CD14-positive monocyte (primary cell): ENCODE results near the gene SAMSN1. TPM values are rescaled to one million over a fixed set of nuclear protein-coding genes. Genes with fewer than 3 reads are reported as not detected.

Source experiments
- DNase-seq, 3 donors: peaks; one replicate each; pipeline ENCODE4 v3.0.0-alpha.2; 2011 to 2022
- H2AFZ ChIP-seq: 2 replicates; pipeline ENCODE4 v1.6.0; 2012; ENCODE audit warnings: mild to moderate bottlenecking, low read depth, low read length, inconsistent platforms; ENCODE audit not compliant: insufficient read depth, poor library complexity, severe bottlenecking
- H3K27ac ChIP-seq, 2 donors: 1 replicate in 1 of 2; 2 replicates in 1 of 2; pipeline ENCODE4 v1.5.1; 2012 to 2013; ENCODE audit warnings: low read length in 2 of 2, control low read depth in 1 of 2, inconsistent platforms in 1 of 2, low read depth in 1 of 2, mild to moderate bottlenecking in 1 of 2
- H3K27me3 ChIP-seq, 2 donors: one replicate each; pipeline versions ENCODE4 v1.6.0 to v1.6.1; 2011 to 2013; ENCODE audit warnings: low read length in 2 of 2; ENCODE audit not compliant: control insufficient read depth in 2 of 2, insufficient read depth in 2 of 2
- H3K36me3 ChIP-seq, 2 donors: replicated peaks in 1 of 2; 1 replicate in 1 of 2; 2 replicates in 1 of 2; pipeline versions ENCODE4 v1.5.1 to v1.6.1; 2012 to 2013; ENCODE audit warnings: low read length in 2 of 2, control low read depth in 1 of 2, inconsistent platforms in 1 of 2, mild to moderate bottlenecking in 1 of 2; ENCODE audit not compliant: insufficient read depth in 2 of 2, control insufficient read depth in 1 of 2
- H3K4me1 ChIP-seq, 2 donors: 1 replicate in 1 of 2; 2 replicates in 1 of 2; pipeline versions ENCODE4 v1.5.1 to v1.6.1; 2012 to 2013; ENCODE audit warnings: low read length in 2 of 2, control low read depth in 1 of 2, inconsistent platforms in 1 of 2, mild to moderate bottlenecking in 1 of 2, moderate library complexity in 1 of 2; ENCODE audit not compliant: insufficient read depth in 2 of 2, control insufficient read depth in 1 of 2
- H3K4me2 ChIP-seq: replicated peaks from 2 replicates; pipeline ENCODE3; 2012; ENCODE audit warnings: low read length, moderate library complexity, mild to moderate bottlenecking; ENCODE audit not compliant: poor library complexity, severe bottlenecking; ENCODE audit errors: extremely low read depth
- H3K4me3 ChIP-seq, 3 experiments: fragments of 200-600 bp in 1 of 3; sonication (generic) in 1 of 3; replicated peaks in 1 of 3; 1 replicate in 2 of 3; 2 replicates in 1 of 3; pipeline ENCODE4 v1.5.1; 2011 to 2013; ENCODE audit warnings: low read length in 3 of 3, mild to moderate bottlenecking in 3 of 3, control low read depth in 2 of 3, low read depth in 2 of 3, inconsistent platforms in 1 of 3, moderate library complexity in 1 of 3
- H3K79me2 ChIP-seq: 2 replicates; pipeline ENCODE4 v1.6.0; 2012; ENCODE audit warnings: mild to moderate bottlenecking, control low read depth, inconsistent platforms, low read length, moderate library complexity; ENCODE audit not compliant: insufficient read depth
- H3K9ac ChIP-seq: 2 replicates; pipeline ENCODE4 v1.6.0; 2017; ENCODE audit warnings: low read length, mild to moderate bottlenecking; ENCODE audit not compliant: insufficient read depth, poor library complexity, severe bottlenecking
- H3K9me3 ChIP-seq, 2 donors: replicated peaks in 1 of 2; 1 replicate in 1 of 2; 2 replicates in 1 of 2; pipeline versions ENCODE4 v1.5.1 to v1.6.1; 2012 to 2013; ENCODE audit warnings: low read length in 2 of 2, control low read depth in 1 of 2; ENCODE audit not compliant: control insufficient read depth in 1 of 2, insufficient read depth in 1 of 2
- H4K20me1 ChIP-seq: 2 replicates; pipeline ENCODE4 v1.6.0; 2012; ENCODE audit warnings: mild to moderate bottlenecking, low read length, control low read depth, moderate library complexity; ENCODE audit not compliant: insufficient read depth
- H3K27ac Mint-ChIP-seq, 7 donors: one replicate each; pipeline ENCODE4 v1.8.0; 2020; ENCODE audit warnings: mild to moderate bottlenecking in 7 of 7, mixed read lengths in 7 of 7, moderate library complexity in 6 of 7, inconsistent platforms in 2 of 7
- H3K27me3 Mint-ChIP-seq, 3 donors: one replicate each; pipeline ENCODE4 v1.8.0; 2021 to 2022; ENCODE audit warnings: low read depth in 3 of 3, mild to moderate bottlenecking in 3 of 3, mixed read lengths in 3 of 3, moderate library complexity in 3 of 3, inconsistent platforms in 1 of 3
- H3K36me3 Mint-ChIP-seq, 2 donors: one replicate each; pipeline ENCODE4 v1.8.0; 2020; ENCODE audit warnings: mixed read lengths in 2 of 2, inconsistent platforms in 1 of 2, mild to moderate bottlenecking in 1 of 2
- H3K4me1 Mint-ChIP-seq: one replicate; pipeline ENCODE4 v1.8.0; 2020; ENCODE audit warnings: mild to moderate bottlenecking, mixed read lengths
- H3K4me3 Mint-ChIP-seq, 2 donors: one replicate each; pipeline ENCODE4 v1.8.0; 2020; ENCODE audit warnings: mild to moderate bottlenecking in 2 of 2, mixed read lengths in 2 of 2, moderate library complexity in 1 of 2
- H3K9me3 Mint-ChIP-seq, 7 donors: one replicate each; pipeline ENCODE4 v1.8.0; 2020 to 2022; ENCODE audit warnings: mixed read lengths in 7 of 7, mild to moderate bottlenecking in 6 of 7, moderate library complexity in 6 of 7, inconsistent platforms in 2 of 7
- WGBS: methylation state at CpG from one replicate; pipeline ENCODE4 v1.1.5; 2013; ENCODE audit warnings: missing lambda C conversion rate; ENCODE audit not compliant: insufficient coverage; 5-methylcytosine and 5-hydroxymethylcytosine counted together
- intact Hi-C, 2 donors: fragments of 100-400 bp; cut with micrococcal nuclease; formaldehyde crosslinking; loops; one replicate each; pipeline versions ENCODE4 v1.15.0 to v1.15.1; 2023
- polyA plus RNA-seq, 3 donors: library from polyadenylated mRNA; depleted of rRNA in 1 of 3; unstranded in 2 of 3; stranded (reverse) in 1 of 3; fragments of 300-500 nt in 2 of 3; fragments of >200 nt in 1 of 3; fragmentation: Illumina TruSeq in 2 of 3; gene quantifications; 1 replicate in 2 of 3; 2 replicates in 1 of 3; pipeline ENCODE4 v1.2.3, GENCODE V29; 2012 to 2021
- TF ChIP-seq, protein P1 (sequence below): fragments of 200-600 bp; IDR thresholded peaks from one replicate; pipeline ENCODE4 v1.8.0; 2022; ENCODE audit warnings: antibody characterized with exemption, mild to moderate bottlenecking

SAMSN1 gene
- polyA plus RNA-seq, 3 donors: 20.9 to 38.6 (median 31.0) TPM

DNA sequence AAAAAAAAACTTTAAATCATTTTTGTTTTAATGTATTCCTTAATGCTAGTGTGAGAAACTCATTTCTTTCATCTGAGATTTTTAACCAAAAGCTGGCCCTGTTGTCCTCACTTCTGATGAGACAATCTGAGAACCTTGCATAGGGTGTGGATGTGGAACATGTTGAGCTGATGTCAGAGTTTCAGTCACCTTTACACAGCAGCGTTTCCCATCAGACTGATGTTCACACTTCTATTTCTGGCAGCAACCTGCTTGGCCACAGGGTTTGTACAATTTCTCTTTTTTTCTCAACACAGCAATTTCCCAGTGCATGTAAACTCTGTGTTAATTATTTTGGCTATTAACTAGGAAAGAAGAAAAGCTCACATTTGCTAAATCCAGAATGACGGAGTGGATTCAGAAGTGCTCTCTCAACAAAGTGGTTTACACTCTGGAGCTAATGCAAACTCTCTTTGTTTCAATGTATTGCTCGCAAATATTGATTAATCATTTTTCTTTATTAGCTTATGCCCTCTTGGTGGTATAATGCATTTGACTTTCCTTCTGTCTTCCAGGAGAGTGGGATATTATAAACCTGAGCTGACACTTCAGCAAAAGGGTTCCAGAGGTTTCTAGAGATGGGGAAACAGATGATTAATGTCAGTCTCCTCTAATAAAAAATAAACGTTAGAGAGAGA, 92.6 kb downstream of the SAMSN1 start:
- H3K4me3 ChIP-seq: no peak overlapping the region
- peak overlapping the region; percentile 59 for H2AFZ ChIP-seq
- intact Hi-C loops: no loop called here
- no peaks in the 10 kb centered on the region for H3K79me2 ChIP-seq
- no peaks in the 10 kb centered on the region for H3K36me3 ChIP-seq
- no peak for DNase-seq
- TF ChIP-seq, protein P1, sequence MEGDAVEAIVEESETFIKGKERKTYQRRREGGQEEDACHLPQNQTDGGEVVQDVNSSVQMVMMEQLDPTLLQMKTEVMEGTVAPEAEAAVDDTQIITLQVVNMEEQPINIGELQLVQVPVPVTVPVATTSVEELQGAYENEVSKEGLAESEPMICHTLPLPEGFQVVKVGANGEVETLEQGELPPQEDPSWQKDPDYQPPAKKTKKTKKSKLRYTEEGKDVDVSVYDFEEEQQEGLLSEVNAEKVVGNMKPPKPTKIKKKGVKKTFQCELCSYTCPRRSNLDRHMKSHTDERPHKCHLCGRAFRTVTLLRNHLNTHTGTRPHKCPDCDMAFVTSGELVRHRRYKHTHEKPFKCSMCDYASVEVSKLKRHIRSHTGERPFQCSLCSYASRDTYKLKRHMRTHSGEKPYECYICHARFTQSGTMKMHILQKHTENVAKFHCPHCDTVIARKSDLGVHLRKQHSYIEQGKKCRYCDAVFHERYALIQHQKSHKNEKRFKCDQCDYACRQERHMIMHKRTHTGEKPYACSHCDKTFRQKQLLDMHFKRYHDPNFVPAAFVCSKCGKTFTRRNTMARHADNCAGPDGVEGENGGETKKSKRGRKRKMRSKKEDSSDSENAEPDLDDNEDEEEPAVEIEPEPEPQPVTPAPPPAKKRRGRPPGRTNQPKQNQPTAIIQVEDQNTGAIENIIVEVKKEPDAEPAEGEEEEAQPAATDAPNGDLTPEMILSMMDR: no peak
- no peaks in the 10 kb centered on the region for H3K9me3 ChIP-seq
- WGBS: no CpG with 5 or more reads among the region's 4 CpGs
- no peaks in the 10 kb centered on the region for H3K4me1 ChIP-seq
- Mint-ChIP-seq H3K4me3 (no peak overlapping the region), H3K36me3 (no peaks in the 10 kb centered on the region), H3K9me3 (peaks cover 0 to 2% (median 0%) of the 10 kb centered on the region in 7 donors), H3K4me1 (peaks cover 10% of the 10 kb centered on the region), H3K27ac (no peak overlapping the region), H3K27me3 (peaks cover 0 to 3% (median 0%) of the 10 kb centered on the region in 3 donors)
- H3K27ac ChIP-seq: no peak overlapping the region
- no peaks in the 10 kb centered on the region for H3K27me3 ChIP-seq
- no peak overlapping the region for H3K9ac ChIP-seq
- H4K20me1 ChIP-seq: no peaks in the 10 kb centered on the region
- no peak overlapping the region for H3K4me2 ChIP-seq

- WGBS: no CpG with 5 or more reads among the region's 7 CpGs
- no peaks in the 10 kb centered on the region for H4K20me1 ChIP-seq
- Mint-ChIP-seq H3K27ac (no peak overlapping the region), H3K36me3 (no peaks in the 10 kb centered on the region), H3K4me3 (no peak overlapping the region), H3K4me1 (peaks cover 10% of the 10 kb centered on the region), H3K9me3 (peaks cover 0 to 2% (median 0%) of the 10 kb centered on the region in 7 donors), H3K27me3 (peaks cover 0 to 3% (median 0%) of the 10 kb centered on the region in 3 donors)
- H2AFZ ChIP-seq: no peak overlapping the region
- no peaks in the 10 kb centered on the region for H3K79me2 ChIP-seq
- H3K36me3 ChIP-seq: no peaks in the 10 kb centered on the region
- intact Hi-C loops: no loop called here
- H3K4me1 ChIP-seq: no peaks in the 10 kb centered on the region
- TF ChIP-seq, protein P1: no peak
- no peak for DNase-seq
- H3K4me3 ChIP-seq: no peak overlapping the region
- H3K27ac ChIP-seq: no peak overlapping the region
- H3K9me3 ChIP-seq: no peaks in the 10 kb centered on the region
- no peaks in the 10 kb centered on the region for H3K27me3 ChIP-seq
- H3K9ac ChIP-seq: no peak overlapping the region
- H3K4me2 ChIP-seq: no peak overlapping the region
These were observed 93.3 kb downstream of the SAMSN1 start for GRCh38 chr21:14452727-14453241.
